Activated T-cell treated with anti-CD3 and anti-CD28 coated beads for 1 hour (primary cell): ENCODE results near the gene PIANP.

Experiments
- DNase-seq: peaks from one replicate; pipeline ENCODE4 v3.0.0-alpha.2; 2020; ENCODE audit warnings: low read depth

PIANP gene

GRCh38 chr12:6667559-6668210, 32.9 kb downstream of the PIANP start:
- DNase-seq = no peak

DNA sequence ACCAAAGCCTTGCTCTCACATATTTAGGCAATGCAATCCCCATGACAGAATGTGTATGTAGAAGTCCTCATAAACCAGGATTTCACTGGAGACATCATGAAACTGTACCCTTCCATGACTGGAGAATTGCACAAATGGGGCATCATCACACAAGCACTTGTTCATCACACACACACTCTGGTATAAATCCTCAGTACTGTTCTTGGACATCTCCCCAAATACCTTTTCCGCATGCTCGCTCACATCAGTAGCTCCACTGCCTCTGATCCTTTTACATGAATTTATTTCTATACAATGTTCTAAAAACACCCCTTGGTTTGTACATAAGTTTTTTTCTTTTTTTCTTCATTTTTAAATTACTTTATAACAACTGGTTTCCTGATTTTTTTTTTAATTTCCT, 34.4 kb downstream of the PIANP start:
- DNase-seq = no peak

DNA sequence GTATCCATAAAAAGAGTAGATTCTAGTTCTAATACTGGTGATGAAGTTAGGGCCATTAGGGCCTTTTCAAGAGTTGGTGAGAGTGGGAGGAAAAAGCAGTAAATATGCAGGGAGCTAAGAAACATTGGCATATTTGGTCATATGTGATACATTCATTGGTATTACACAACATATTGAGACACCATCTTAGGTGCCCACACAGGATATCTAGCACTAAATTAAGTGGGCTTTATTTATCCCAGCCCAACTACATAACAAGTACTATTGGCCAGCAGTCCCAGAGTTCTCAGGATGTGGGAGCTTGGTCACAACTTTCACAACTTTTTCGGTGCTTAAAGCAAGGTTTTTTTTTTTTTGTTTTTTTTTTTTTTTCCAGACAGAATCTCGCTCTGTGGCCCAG, 35.7 kb downstream of the PIANP start:
- DNase-seq = no peak

DNA sequence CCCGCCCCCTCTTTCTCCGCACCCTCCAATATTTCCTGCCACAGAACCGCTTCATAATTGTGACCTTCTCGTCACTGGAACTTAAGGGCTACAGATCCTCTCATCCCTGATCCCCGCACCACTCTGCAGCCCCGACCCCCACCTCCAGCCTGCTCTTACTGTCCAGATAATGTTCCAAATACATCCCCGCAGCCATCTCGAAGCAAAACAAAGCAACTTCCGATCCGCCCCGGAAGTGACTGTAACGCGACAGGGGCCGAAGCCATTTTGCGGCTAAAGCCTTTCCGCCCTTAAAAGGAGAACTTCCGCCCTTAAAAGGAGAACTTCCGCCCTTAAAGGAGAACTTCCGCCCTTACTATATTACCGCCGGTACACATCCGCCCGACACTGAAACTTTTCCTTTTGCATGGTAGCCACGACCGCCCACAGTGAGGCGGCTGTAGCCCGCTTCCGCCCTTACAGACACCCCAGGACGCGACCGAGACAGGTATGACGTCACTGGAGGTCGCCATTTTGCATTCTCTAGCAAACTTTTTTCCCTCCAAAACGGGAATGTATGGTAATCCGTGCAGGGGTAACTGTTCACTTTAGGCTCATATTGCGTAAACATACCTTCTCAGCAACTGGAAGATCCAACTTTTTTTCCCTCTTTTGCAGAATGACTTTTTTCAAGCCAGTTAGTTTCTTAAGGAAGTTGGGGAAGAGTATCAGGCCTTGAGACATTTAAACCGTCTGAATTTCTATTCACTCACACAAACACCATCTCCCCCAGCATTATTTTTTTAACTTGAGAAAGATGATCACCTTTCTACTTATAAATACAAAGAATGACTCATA, 37.5 kb downstream of the PIANP start, which contains the start of gene ING4:
ING4 (minus strand) TSS at position 214 of the 837 bp plus-strand sequence; CDS start at position 196, 18 bp downstream.
- peak; percentile 89 for DNase-seq

DNA sequence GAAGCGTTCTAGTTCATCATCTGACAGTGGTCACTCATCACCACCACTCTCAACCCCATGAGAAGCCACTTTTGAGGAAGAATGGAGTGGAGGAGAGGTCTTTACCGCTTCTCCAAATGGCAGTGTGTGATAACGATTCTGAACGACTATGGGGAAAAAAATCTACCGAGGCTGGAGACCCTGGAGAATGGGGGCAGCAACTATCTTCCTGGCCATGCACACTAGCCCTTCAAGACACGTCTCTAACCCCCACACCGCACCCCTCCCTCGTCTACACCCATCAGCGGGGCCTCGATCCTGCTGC, 38.1 kb downstream of the PIANP start:
- DNase-seq = no peak

GRCh38 chr12:6653987-6654386, 46.6 kb downstream of the PIANP start:
- no peak for DNase-seq

DNA sequence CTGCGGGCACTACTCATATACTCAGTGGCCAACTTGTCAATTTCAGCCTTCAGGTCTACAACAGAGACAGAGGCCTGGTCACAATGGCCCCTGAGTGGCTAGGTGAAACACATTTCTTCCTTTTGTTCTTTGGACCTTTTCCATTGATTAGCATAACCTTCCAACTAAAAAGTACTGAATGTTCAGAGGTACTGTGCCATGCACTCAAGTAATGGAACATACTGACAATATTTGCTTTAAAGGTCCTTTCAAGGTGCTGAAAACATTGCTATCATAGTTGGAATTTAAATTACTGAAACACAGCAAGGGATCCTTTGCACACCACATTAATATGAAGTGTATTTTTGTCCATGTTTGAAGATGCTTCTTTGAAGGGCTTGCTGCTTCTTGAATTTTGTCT, 47.3 kb downstream of the PIANP start:
- no peak for DNase-seq

- DNase-seq = no peak
Measured at GRCh38 chr12:6652391-6652790, 48.2 kb downstream of the PIANP start.

DNA sequence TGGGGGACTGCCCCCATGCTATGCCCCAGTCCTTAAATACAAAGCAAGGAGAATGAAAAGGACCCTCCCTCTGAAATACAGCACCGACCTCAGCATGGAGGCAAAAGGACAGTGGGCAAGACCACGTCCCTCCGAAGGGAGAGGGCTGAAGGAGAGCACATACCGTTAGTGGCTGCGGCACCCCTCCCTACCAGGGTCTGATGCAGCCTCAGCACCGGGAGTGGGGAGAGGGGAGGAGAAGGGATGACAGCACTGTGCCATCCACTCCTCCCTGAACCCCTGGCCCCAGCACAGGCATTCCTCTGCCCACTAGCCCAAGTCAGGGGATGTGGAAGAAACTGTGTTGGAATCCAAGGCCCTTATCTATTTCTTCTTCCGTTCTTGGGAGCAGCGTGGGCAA, 49.8 kb downstream of the PIANP start:
- DNase-seq = no peak

- no peak for DNase-seq
Measured at GRCh38 chr12:6647083-6647604, 53.5 kb downstream of the PIANP start, which contains the start of gene ACRBP. Gene ACRBP (minus strand): TSS chr12:6647432. CDS start chr12:6647366, 66 bp downstream.

GRCh38 chr12:6646276-6647082, 54.1 kb downstream of the PIANP start:
- no peak for DNase-seq

DNA sequence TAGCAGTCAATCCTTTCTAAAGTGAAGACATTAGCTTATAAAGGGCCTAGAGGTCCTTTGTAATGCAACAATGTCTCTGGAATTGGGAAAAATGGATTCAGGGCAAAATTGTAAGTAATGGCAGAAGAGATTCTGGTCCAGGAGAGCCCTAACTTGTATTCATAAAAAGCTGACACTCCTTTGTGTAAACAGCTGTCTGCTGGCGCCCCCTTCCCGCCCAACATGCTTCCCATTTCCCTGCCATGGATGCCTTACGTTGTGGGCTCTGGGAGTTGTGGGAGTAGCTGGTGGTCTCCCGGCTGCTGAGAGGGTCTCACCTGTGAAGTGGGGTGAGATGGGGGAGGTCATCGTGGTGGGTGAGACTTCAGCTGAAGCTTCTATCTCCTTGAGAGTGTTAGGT, 55.7 kb downstream of the PIANP start:
- no peak for DNase-seq

- DNase-seq = no peak
Measured at GRCh38 chr12:6644257-6644596, 56.4 kb downstream of the PIANP start.
